ENCODE results near the gene ADORA1.

DNA sequence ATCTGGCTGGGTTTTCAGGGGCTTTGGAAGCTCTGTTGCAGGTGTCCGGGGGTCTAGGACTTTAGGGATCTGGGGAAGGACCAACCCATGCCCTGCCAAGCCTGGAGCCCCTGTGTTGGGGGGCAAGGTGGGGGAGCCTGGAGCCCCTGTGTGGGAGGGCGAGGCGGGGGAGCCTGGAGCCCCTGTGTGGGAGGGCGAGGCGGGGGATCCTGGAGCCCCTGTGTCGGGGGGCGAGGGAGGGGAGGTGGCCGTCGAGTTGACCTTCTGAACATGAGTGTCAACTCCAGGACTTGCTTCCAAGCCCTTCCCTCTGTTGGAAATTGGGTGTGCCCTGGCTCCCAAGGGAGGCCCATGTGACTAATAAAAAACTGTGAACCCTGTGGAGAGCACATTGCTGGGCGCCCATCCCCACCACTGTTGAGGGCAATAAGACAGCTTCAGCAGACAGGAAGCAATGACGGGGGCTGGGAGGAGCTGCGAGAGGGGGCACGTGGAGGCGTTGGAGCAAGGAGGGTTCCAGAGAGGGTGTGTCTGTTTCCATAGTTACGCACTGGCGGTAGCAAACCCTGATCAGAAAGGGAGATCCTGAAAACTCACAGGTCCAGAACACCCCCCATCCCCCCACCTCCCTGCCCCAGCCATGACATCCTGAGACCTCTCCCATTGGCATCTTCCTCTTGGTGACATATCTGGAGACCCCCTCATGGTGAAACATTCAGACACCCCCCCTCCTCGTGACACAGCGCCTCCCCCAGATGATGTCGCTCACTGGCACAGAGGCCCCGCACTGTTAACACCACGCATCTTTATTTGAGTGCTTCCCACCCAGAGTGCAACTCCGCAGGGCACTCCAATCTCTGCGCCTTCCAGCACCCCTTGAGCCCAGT, 39.7 kb downstream of the ADORA1 start:
- TF ChIP-seq CTCF (conservative IDR thresholded peaks at IDR 0.05; ENCODE audit: low read length) = no peak
- no peak for TF ChIP-seq EZH2phosphoT487 (IDR thresholded peaks at IDR 0.05; ENCODE audit: borderline replicate concordance, low read depth, low read length)
